Suppressor macrophage (primary cell): ENCODE data around the gene TLNRD1.
A peak's percentile ranks its signal among the peaks of the same experiment; 100 is the strongest.

Source experiments
- DNase-seq, 4 experiments: peaks; one replicate each; pipeline ENCODE4 v3.0.0-alpha.2; 2020 to 2022

The TLNRD1 gene

GRCh38 chr15:81002331-81003096 is 1.8 kb downstream of the TLNRD1 start:
- DNase-seq = no peak

- no peak for DNase-seq
These were observed 2.3 kb downstream of the TLNRD1 start for GRCh38 chr15:81003097-81003350.

GRCh38 chr15:81006124-81006523 is 5.4 kb downstream of the TLNRD1 start:
- DNase-seq = no peak

- no peak for DNase-seq
These were observed 6.8 kb downstream of the TLNRD1 start for GRCh38 chr15:81007428-81008064.

GRCh38 chr15:81008312-81008711 is 7.6 kb downstream of the TLNRD1 start:
- DNase-seq = no peak

GRCh38 chr15:81010086-81010485 is 9.4 kb downstream of the TLNRD1 start:
- DNase-seq = no peak

GRCh38 chr15:81011593-81011992 is 10.9 kb downstream of the TLNRD1 start:
- no peak for DNase-seq

- DNase-seq = no peak
These were observed 11.9 kb downstream of the TLNRD1 start for GRCh38 chr15:81012588-81012987.

GRCh38 chr15:81013396-81013929 is 12.7 kb downstream of the TLNRD1 start:
- DNase-seq = no peak

GRCh38 chr15:81014446-81015093 is 13.8 kb downstream of the TLNRD1 start:
- no peak for DNase-seq

GRCh38 chr15:81015621-81016488 is 15.1 kb downstream of the TLNRD1 start:
- no peak for DNase-seq

GRCh38 chr15:81016489-81017068 is 15.9 kb downstream of the TLNRD1 start:
- no peak for DNase-seq

- DNase-seq = no peak
These were observed 17.5 kb downstream of the TLNRD1 start for GRCh38 chr15:81018197-81018596.

GRCh38 chr15:81021321-81021720 is 20.6 kb downstream of the TLNRD1 start:
- DNase-seq = no peak

- DNase-seq = peak; percentile 96 to 99 (median 97)
These were observed 23.0 kb downstream of the TLNRD1 start for GRCh38 chr15:81023483-81024264.

GRCh38 chr15:81024265-81024872 is 23.6 kb downstream of the TLNRD1 start:
- DNase-seq = peak; percentile 60 to 74 (median 74)

- peak in 2 of 4 experiments; percentile 52 for DNase-seq
These were observed 24.2 kb downstream of the TLNRD1 start for GRCh38 chr15:81024936-81025335.

GRCh38 chr15:81025721-81026370 is 25.1 kb downstream of the TLNRD1 start:
- no peak for DNase-seq

GRCh38 chr15:81026836-81027599 is 26.3 kb downstream of the TLNRD1 start:
- peak; percentile 15 to 68 (median 46) for DNase-seq
